HCT116 (cell line): ENCODE results near the gene UBTD2. TPM values are rescaled to one million over a fixed set of nuclear protein-coding genes. Genes with fewer than 3 reads are reported as not detected.

Experiments used
- ATAC-seq: fragments of 200-7000 bp; cut with Tn5 transposase; 2 replicates; pipeline ENCODE4 v1.9.1; 2020; ENCODE audit warnings: mild to moderate bottlenecking, moderate library complexity
- BruUV-seq: library from RNA; stranded (reverse); fragments of 400-500 nt; replicated peaks from 2 replicates; lab custom pipeline; 2021; lab: Mats Ljungman, UMichigan
- CTCF ChIA-PET: fragments of 300-600 bp; sonication (Branson Sonifier 250); formaldehyde crosslinking; loops from one replicate; lab custom pipeline; 2021; ENCODE audit warnings: antibody characterized with exemption; lab: Charles Lee
- POLR2A ChIA-PET: fragments of 300-600, 350-600 bp; sonication (Branson Sonifier 250); formaldehyde crosslinking; loops from one replicate; lab custom pipeline; 2021; ENCODE audit warnings: antibody characterized with exemption; lab: Charles Lee
- RAD21 ChIA-PET, 2 experiments: fragments of 300-600 bp; sonication (Branson Sonifier 250); formaldehyde crosslinking; loops; one replicate each; lab custom pipeline; 2023; ENCODE audit warnings: low total read pairs in 2 of 2; ENCODE audit not compliant: uncharacterized antibody in 2 of 2, unreplicated experiment in 2 of 2, low non-redundant PET in 1 of 2; lab: Charles Lee
- DNase-seq: peaks from one replicate; pipeline ENCODE4 v3.0.0-alpha.2; 2010; ENCODE audit warnings: low read depth, low spot score
- H2AFZ ChIP-seq: fragments of 200-600 bp; shearing (Covaris generic), sonication (generic); 2 replicates; pipeline ENCODE4 v1.6.1; 2017; ENCODE audit warnings: low read depth, mixed run types, mixed read lengths, antibody characterized with exemption, low read length; ENCODE audit not compliant: poor library complexity, severe bottlenecking
- H3K27ac ChIP-seq: 2 replicates; pipeline ENCODE4 v1.5.1; 2012; ENCODE audit warnings: low read depth, low read length
- H3K27me3 ChIP-seq: fragments of 200-600 bp; sonication (generic); 2 replicates; pipeline ENCODE4 v1.6.1; 2016; ENCODE audit warnings: mixed run types, low read length, mixed read lengths; ENCODE audit not compliant: insufficient read depth
- H3K36me3 ChIP-seq, 2 experiments: fragments of 200-500 bp in 1 of 2; fragments of 200-600 bp in 1 of 2; sonication (Bioruptor generic) in 1 of 2; sonication (generic) in 1 of 2; 2 replicates each; pipeline versions ENCODE4 v1.5.1 to v1.6.1; 2014 to 2016; ENCODE audit warnings: low read length in 2 of 2, inconsistent platforms in 1 of 2, mixed read lengths in 1 of 2, mixed run types in 1 of 2; ENCODE audit not compliant: insufficient read depth in 2 of 2, control insufficient read depth in 1 of 2
- H3K4me1 ChIP-seq, 2 experiments: fragments of 200-600 bp in 1 of 2; sonication (generic) in 1 of 2; 2 replicates each; pipeline versions ENCODE4 v1.5.1 to v1.6.1; 2012 to 2017; ENCODE audit warnings: low read length in 2 of 2, inconsistent platforms in 1 of 2, mild to moderate bottlenecking in 1 of 2, mixed read lengths in 1 of 2, mixed run types in 1 of 2, moderate library complexity in 1 of 2; ENCODE audit not compliant: insufficient read depth in 2 of 2, control insufficient read depth in 1 of 2
- H3K4me2 ChIP-seq: fragments of 200-600 bp; sonication (generic); 2 replicates; pipeline ENCODE4 v1.6.1; 2017; ENCODE audit warnings: mixed run types, low read length, mixed read lengths
- H3K4me3 ChIP-seq, 2 experiments: fragments of 200-600 bp in 1 of 2; sonication (generic) in 1 of 2; replicated peaks in 1 of 2; 2 replicates each; pipeline ENCODE4 v1.5.1; 2011 to 2016; ENCODE audit warnings: low read length in 2 of 2, control low read depth in 1 of 2, low read depth in 1 of 2, mild to moderate bottlenecking in 1 of 2, mixed read lengths in 1 of 2, mixed run types in 1 of 2
- H3K79me2 ChIP-seq: fragments of 200-600 bp; sonication (generic); 2 replicates; pipeline ENCODE4 v1.6.1; 2017; ENCODE audit warnings: mild to moderate bottlenecking, mixed run types, low read length, moderate library complexity, mixed read lengths; ENCODE audit not compliant: insufficient read depth
- H3K9ac ChIP-seq: fragments of 200-600 bp; sonication (generic); 2 replicates; pipeline ENCODE4 v1.6.1; 2016; ENCODE audit warnings: low read length, mixed read lengths
- H3K9me2 ChIP-seq: fragments of 200-600 bp; sonication (generic), shearing (Covaris generic); 2 replicates; pipeline ENCODE4 v1.6.1; 2017; ENCODE audit warnings: mixed run types, mild to moderate bottlenecking, moderate library complexity; ENCODE audit not compliant: insufficient read depth
- H3K9me3 ChIP-seq, 2 experiments: fragments of 200-500 bp in 1 of 2; fragments of 200-600 bp in 1 of 2; sonication (Bioruptor generic) in 1 of 2; sonication (generic) in 1 of 2; 2 replicates each; pipeline ENCODE4 v1.6.1; 2014 to 2017; ENCODE audit warnings: low read length in 2 of 2, mixed read lengths in 2 of 2, inconsistent platforms in 1 of 2, low read depth in 1 of 2, mild to moderate bottlenecking in 1 of 2, mixed run types in 1 of 2, moderate library complexity in 1 of 2; ENCODE audit not compliant: control insufficient read depth in 1 of 2, insufficient read depth in 1 of 2
- H4K20me1 ChIP-seq: fragments of 200-600 bp; sonication (generic), shearing (Covaris generic); 2 replicates; pipeline ENCODE4 v1.6.1; 2017; ENCODE audit warnings: mixed run types, mild to moderate bottlenecking, moderate library complexity; ENCODE audit not compliant: insufficient read depth
- CEBPB ChIP-seq: IDR thresholded peaks from 2 replicates; pipeline ENCODE4 v1.6.1; 2012; ENCODE audit warnings: low read depth
- CTCF ChIP-seq, 3 experiments: fragments of 200-600 bp in 1 of 3; sonication (generic) in 1 of 3; IDR thresholded peaks in 2 of 3; conservative IDR thresholded peaks in 1 of 3; 2 replicates each; pipeline ENCODE4 v1.5.1; 2012 to 2017; ENCODE audit warnings: low read depth in 2 of 3, low read length in 2 of 3, antibody characterized with exemption in 1 of 3, borderline replicate concordance in 1 of 3, control low read depth in 1 of 3, mild to moderate bottlenecking in 1 of 3, mixed read lengths in 1 of 3, mixed run types in 1 of 3, moderate library complexity in 1 of 3; ENCODE audit not compliant: insufficient read depth in 1 of 3
- EGR1 ChIP-seq: IDR thresholded peaks from 2 replicates; pipeline ENCODE4 v1.6.1; 2012; ENCODE audit warnings: low read depth
- ELF1 ChIP-seq: IDR thresholded peaks from 2 replicates; pipeline ENCODE4 v1.6.1; 2012; ENCODE audit warnings: low read depth, borderline replicate concordance
- EZH2 ChIP-seq: fragments of 200-600 bp; sonication (generic); IDR thresholded peaks from 2 replicates; pipeline ENCODE4 v1.6.1; 2017; ENCODE audit warnings: antibody characterized with exemption, mixed run types
- EZH2phosphoT487 ChIP-seq: fragments of 200-600 bp; IDR thresholded peaks from 2 replicates; pipeline ENCODE4 v1.6.1; 2018; ENCODE audit warnings: antibody characterized with exemption, borderline replicate concordance
- FOSL1 ChIP-seq: IDR thresholded peaks from 2 replicates; pipeline ENCODE4 v1.6.1; 2012; ENCODE audit warnings: low read depth
- JUND ChIP-seq: IDR thresholded peaks from 2 replicates; pipeline ENCODE4 v1.6.1; 2012
- POLR2A ChIP-seq: IDR thresholded peaks from 2 replicates; pipeline ENCODE4 v1.7.0; 2011; ENCODE audit warnings: borderline replicate concordance; ENCODE audit not compliant: insufficient read depth, insufficient read length; ENCODE audit errors: extremely low read depth
- POLR2AphosphoS5 ChIP-seq: IDR thresholded peaks from 2 replicates; pipeline ENCODE4 v1.6.1; 2011; ENCODE audit warnings: mild to moderate bottlenecking, low read depth, low read length, moderate library complexity
- RAD21 ChIP-seq: IDR thresholded peaks from 2 replicates; pipeline ENCODE4 v1.6.1; 2012; ENCODE audit warnings: low read depth, mild to moderate bottlenecking
- SIN3A ChIP-seq: IDR thresholded peaks from 2 replicates; pipeline ENCODE4 v1.6.1; 2012; ENCODE audit warnings: low read depth
- SP1 ChIP-seq: IDR thresholded peaks from 2 replicates; pipeline ENCODE4 v1.6.1; 2012; ENCODE audit warnings: low read depth
- SRF ChIP-seq: IDR thresholded peaks from 2 replicates; pipeline ENCODE4 v1.6.1; 2012; ENCODE audit warnings: low read depth
- TCF7L2 ChIP-seq: IDR thresholded peaks from 2 replicates; pipeline ENCODE4 v1.7.0; 2011; ENCODE audit warnings: borderline replicate concordance, inconsistent platforms; ENCODE audit not compliant: insufficient read depth, insufficient read length; ENCODE audit errors: extremely low read depth
- YY1 ChIP-seq: IDR thresholded peaks from 2 replicates; pipeline ENCODE4 v1.6.1; 2011; ENCODE audit warnings: low read length, low read depth, moderate library complexity, mild to moderate bottlenecking; ENCODE audit not compliant: insufficient replicate concordance; ENCODE audit errors: extremely low read depth
- ZFX ChIP-seq: fragments of 450-650 bp; IDR thresholded peaks from 2 replicates; pipeline ENCODE4 v1.6.1; 2017
- ZNF274 ChIP-seq: fragments of 200-500 bp; sonication (Bioruptor generic); IDR thresholded peaks from 2 replicates; pipeline ENCODE4 v1.6.1; 2014; ENCODE audit warnings: mild to moderate bottlenecking, low read depth, low read length, inconsistent platforms
- intact Hi-C: fragments of 100-400 bp; cut with micrococcal nuclease; formaldehyde crosslinking; loops from 2 replicates; pipeline ENCODE4 v1.10.0; 2022
- total RNA-seq: library from RNA; stranded (reverse); gene quantifications from one replicate; pipeline ENCODE4 v1.2.1, GENCODE V29; 2021; ENCODE audit not compliant: unreplicated experiment
- TF ChIP-seq, protein P1 (sequence below): IDR thresholded peaks from 2 replicates; pipeline ENCODE4 v1.6.1; 2012
- TF ChIP-seq, protein P2 (sequence below): IDR thresholded peaks from 2 replicates; pipeline ENCODE4 v1.6.1; 2011; ENCODE audit warnings: mild to moderate bottlenecking, low read length, moderate library complexity; ENCODE audit not compliant: insufficient replicate concordance; ENCODE audit errors: extremely low read depth
- TF ChIP-seq, protein P3 (sequence below): IDR thresholded peaks from 2 replicates; pipeline ENCODE4 v1.6.1; 2012

The UBTD2 gene
- total RNA-seq, 1 experiment from 2014 or later: 15.9 TPM

DNA sequence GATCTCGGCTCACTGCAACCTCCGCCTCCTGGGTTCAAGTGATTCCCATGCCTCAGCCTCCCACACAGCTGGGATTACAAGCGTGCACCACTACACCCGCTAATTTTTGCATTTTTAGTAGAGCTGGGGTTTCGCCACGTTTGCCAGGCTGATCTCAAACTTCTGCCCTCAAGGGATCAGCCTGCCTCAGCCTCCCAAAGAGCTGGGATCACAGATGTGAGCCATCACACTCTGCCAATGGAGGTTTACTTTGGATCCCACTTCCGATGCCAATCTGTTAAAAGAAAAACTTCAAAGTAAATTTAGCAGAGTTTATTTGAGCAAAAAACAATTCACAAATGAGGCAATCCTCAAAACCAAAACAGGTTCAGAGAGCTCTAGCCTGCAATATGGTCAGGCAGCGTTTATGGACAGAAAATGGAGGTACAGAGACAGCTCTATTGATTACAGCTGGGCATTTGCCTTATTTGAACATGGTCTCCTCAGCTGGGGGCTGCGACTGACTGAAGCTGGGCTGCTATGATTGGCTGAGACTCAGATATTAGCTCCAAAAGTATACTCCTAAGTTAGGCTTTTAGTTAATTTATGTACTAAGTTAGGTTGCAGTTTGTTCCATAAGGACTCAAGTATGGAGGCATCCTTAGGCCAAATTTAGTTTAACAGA lies 18.6 kb upstream of the UBTD2 start (continued):
- TF ChIP-seq, protein P1, sequence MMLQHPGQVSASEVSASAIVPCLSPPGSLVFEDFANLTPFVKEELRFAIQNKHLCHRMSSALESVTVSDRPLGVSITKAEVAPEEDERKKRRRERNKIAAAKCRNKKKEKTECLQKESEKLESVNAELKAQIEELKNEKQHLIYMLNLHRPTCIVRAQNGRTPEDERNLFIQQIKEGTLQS: no peak
- TF ChIP-seq EGR1 (no peak), EZH2 (no peak), ZFX (no peak), CTCF (IDR thresholded peaks at IDR 0.05 in 2 of 3, conservative IDR thresholded peaks at IDR 0.05 in 1 of 3; ENCODE audit: borderline replicate concordance in 1 of 3, insufficient read depth in 1 of 3, low read depth in 2 of 3, low read length in 2 of 3) (no peak), JUND (no peak)

- Histone ChIP-seq H3K4me1 (peaks cover 21 to 27% of the 10 kb centered on the region in 2 experiments), H2AFZ (peak overlapping the region; percentile 57), H3K27me3 (no peaks in the 10 kb centered on the region), H4K20me1 (no peaks in the 10 kb centered on the region), H3K9me2 (no peaks in the 10 kb centered on the region), H3K27ac (no peak overlapping the region), H3K79me2 (no peaks in the 10 kb centered on the region), H3K4me2 (peak overlapping the region; percentile 67), H3K9me3 (no peaks in the 10 kb centered on the region), H3K4me3 (peak overlapping the region in 1 of 2 experiments; percentile 19; a peak in 1 of 4 replicates), H3K36me3 (no peaks in the 10 kb centered on the region), H3K9ac (no peak overlapping the region)
- peak; percentile 68 for ATAC-seq
- ChIA-PET CTCF (interaction anchor here (0.6 kb wide), 1 partner anchor 196 kb away, joined by 3 read pairs; no protein-coding TSS in a partner anchor), POLR2A (no interaction called here), RAD21 (no interaction called here)
- intact Hi-C loops: loop anchor here (10.0 kb wide), 1 partner anchor 295 kb away; the partner anchor contains the start of gene FBXW11
- no peak for DNase-seq
- no TSS peak for BruUV-seq
- TF ChIP-seq EZH2: no peak
- no peak for TF ChIP-seq POLR2AphosphoS5
- TF ChIP-seq SRF: no peak
- no peak for TF ChIP-seq SIN3A
- TF ChIP-seq JUND: peak; percentile 53; the same call in 1 of the 2 replicates
- TF ChIP-seq TCF7L2: no peak
- TF ChIP-seq, protein P1: no peak
- peak; percentile 27 for TF ChIP-seq SP1
- TF ChIP-seq RAD21: no peak
- no peak for TF ChIP-seq YY1
- TF ChIP-seq FOSL1: peak; percentile 55
- TF ChIP-seq EGR1: no peak
- TF ChIP-seq, protein P2, sequence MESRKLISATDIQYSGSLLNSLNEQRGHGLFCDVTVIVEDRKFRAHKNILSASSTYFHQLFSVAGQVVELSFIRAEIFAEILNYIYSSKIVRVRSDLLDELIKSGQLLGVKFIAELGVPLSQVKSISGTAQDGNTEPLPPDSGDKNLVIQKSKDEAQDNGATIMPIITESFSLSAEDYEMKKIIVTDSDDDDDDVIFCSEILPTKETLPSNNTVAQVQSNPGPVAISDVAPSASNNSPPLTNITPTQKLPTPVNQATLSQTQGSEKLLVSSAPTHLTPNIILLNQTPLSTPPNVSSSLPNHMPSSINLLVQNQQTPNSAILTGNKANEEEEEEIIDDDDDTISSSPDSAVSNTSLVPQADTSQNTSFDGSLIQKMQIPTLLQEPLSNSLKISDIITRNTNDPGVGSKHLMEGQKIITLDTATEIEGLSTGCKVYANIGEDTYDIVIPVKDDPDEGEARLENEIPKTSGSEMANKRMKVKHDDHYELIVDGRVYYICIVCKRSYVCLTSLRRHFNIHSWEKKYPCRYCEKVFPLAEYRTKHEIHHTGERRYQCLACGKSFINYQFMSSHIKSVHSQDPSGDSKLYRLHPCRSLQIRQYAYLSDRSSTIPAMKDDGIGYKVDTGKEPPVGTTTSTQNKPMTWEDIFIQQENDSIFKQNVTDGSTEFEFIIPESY: no peak
- TF ChIP-seq CEBPB: no peak
- no peak for TF ChIP-seq ELF1
- TF ChIP-seq EZH2phosphoT487: no peak
- TF ChIP-seq ZFX: no peak
- TF ChIP-seq, protein P3, sequence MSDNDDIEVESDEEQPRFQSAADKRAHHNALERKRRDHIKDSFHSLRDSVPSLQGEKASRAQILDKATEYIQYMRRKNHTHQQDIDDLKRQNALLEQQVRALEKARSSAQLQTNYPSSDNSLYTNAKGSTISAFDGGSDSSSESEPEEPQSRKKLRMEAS: no peak
- TF ChIP-seq POLR2A: no peak
- no peak for TF ChIP-seq ZNF274
Observed at GRCh38 chr5:172299916-172300439, 16.4 kb upstream of the UBTD2 start.
